Right lobe of liver (tissue), 6 donors: ENCODE results near the gene DIDO1. TPM values are rescaled to one million over a fixed set of nuclear protein-coding genes. Genes with fewer than 3 reads are reported as not detected.
A peak's percentile ranks its signal among the peaks of the same experiment; 100 is the strongest.

Experiments used
- ATAC-seq, 4 donors: fragments of 200-7000 bp; cut with Tn5 transposase; one replicate each; pipeline ENCODE4 v1.9.1; 2020; ENCODE audit warnings: mild to moderate bottlenecking in 4 of 4, moderate library complexity in 4 of 4
- DNase-seq, 3 donors: peaks; one replicate each; pipeline ENCODE4 v3.0.0-alpha.2; 2020
- H3K27ac ChIP-seq, 3 donors: fragments of 200-600 bp; one replicate each; pipeline ENCODE4 v1.8.0; 2022
- H3K27me3 ChIP-seq, 2 donors: fragments of 200-600 bp; one replicate each; pipeline ENCODE4 v1.8.0; 2022
- H3K36me3 ChIP-seq, 4 donors: fragments of 200-600 bp; sonication (generic) in 1 of 4; one replicate each; pipeline versions ENCODE4 v1.5.1 to v1.8.0; 2017 to 2022; ENCODE audit warnings: control low read depth in 1 of 4
- H3K4me1 ChIP-seq, 4 donors: fragments of 200-600 bp; sonication (generic) in 1 of 4; one replicate each; pipeline versions ENCODE4 v1.5.1 to v1.8.0; 2017 to 2022; ENCODE audit warnings: control low read depth in 1 of 4
- H3K4me3 ChIP-seq, 3 donors: fragments of 200-600 bp; one replicate each; pipeline ENCODE4 v1.8.0; 2022
- H3K9me3 ChIP-seq, 4 donors: fragments of 200-600 bp; sonication (generic) in 1 of 4; one replicate each; pipeline versions ENCODE4 v1.5.1 to v1.8.0; 2017 to 2022; ENCODE audit warnings: control low read depth in 1 of 4
- POLR2A ChIP-seq: fragments of 450-650 bp; IDR thresholded peaks from one replicate; pipeline ENCODE4 v1.6.1; 2017; ENCODE audit warnings: antibody characterized with exemption, mild to moderate bottlenecking
- WGBS: methylation state at CpG from one replicate; pipeline ENCODE4 v1.1.6; 2018; ENCODE audit warnings: low coverage, low lambda C conversion rate; ENCODE audit not compliant: insufficient coverage; ENCODE audit errors: missing lambda C conversion rate; 5-methylcytosine and 5-hydroxymethylcytosine counted together
- intact Hi-C, 2 donors: fragments of 100-400 bp; cut with DNase I; formaldehyde crosslinking; loops; one replicate each; pipeline versions ENCODE4 v1.11.2 to v1.14.1; 2022
- total RNA-seq, 6 experiments: library from RNA; depleted of rRNA in 2 of 6; stranded (reverse); fragments of >200 nt in 2 of 6; fragmentation: NEBNext Ultra II Directional in 3 of 6; extraction: Animal tissue kit (Norgen Biotek cat#: 25700) in 3 of 6; gene quantifications; one replicate each; pipeline versions ENCODE4 v1.1.0 to v1.2.4, GENCODE V29; 2016 to 2023
- TF ChIP-seq, protein P1 (sequence below), 4 donors: fragments of 200-600 bp in 3 of 4; fragments of 450-650 bp in 1 of 4; IDR thresholded peaks; one replicate each; pipeline versions ENCODE4 v1.5.1 to v1.8.0; 2016 to 2022; ENCODE audit warnings: antibody characterized with exemption in 4 of 4, mild to moderate bottlenecking in 2 of 4
- donor health status: DM: no; HTN: yes; CAD: no.
- donor health status: DM: no; HTN: no; CAD: no.
- donor health status: DM: no; HTN: no; CAD: no.
- donor health status: DM: no; HTN: yes; CAD: no.
- donor health status: DM: no; HTN: yes; CAD: no.

The DIDO1 gene
- total RNA-seq, 6 experiments from 2014 or later, result 18.3 to 28.1 (median 21.1) TPM

DNA sequence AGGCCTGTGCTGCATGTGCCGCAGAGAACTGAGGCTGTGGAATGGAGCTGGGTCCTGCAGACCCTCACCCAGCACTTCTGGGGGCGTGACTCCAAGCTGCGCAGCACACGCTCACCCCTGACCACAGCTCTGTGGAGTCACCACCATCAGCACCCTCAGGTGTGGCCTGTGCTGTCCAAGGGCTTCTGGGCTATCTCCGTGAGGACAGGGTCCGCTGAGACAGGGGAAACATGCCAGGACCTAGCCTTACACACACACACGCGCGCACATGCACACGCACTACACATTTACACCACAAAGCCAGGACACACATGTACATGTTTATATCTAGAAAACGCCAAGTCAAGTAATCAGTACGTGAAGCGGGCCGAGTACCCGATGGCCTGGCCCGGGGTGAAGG is 37.9 kb downstream of the DIDO1 start:
- peak in 1 of 4 donors; percentile 3 for ATAC-seq
- Histone ChIP-seq H3K27ac (no peak overlapping the region), H3K27me3 (no peaks in the 10 kb centered on the region), H3K36me3 (peaks cover under 1 to 66% (median 33%) of the 10 kb centered on the region in 4 donors), H3K4me3 (no peak overlapping the region), H3K4me1 (peaks cover 0 to 21% (median 10%) of the 10 kb centered on the region in 4 donors), H3K9me3 (no peaks in the 10 kb centered on the region)
- intact Hi-C loops, result no loop called here
- peak in 1 of 3 donors; percentile 50 for DNase-seq
- WGBS, result 89% methylated on average over 6 of the region's 16 CpGs
- TF ChIP-seq, protein P1, sequence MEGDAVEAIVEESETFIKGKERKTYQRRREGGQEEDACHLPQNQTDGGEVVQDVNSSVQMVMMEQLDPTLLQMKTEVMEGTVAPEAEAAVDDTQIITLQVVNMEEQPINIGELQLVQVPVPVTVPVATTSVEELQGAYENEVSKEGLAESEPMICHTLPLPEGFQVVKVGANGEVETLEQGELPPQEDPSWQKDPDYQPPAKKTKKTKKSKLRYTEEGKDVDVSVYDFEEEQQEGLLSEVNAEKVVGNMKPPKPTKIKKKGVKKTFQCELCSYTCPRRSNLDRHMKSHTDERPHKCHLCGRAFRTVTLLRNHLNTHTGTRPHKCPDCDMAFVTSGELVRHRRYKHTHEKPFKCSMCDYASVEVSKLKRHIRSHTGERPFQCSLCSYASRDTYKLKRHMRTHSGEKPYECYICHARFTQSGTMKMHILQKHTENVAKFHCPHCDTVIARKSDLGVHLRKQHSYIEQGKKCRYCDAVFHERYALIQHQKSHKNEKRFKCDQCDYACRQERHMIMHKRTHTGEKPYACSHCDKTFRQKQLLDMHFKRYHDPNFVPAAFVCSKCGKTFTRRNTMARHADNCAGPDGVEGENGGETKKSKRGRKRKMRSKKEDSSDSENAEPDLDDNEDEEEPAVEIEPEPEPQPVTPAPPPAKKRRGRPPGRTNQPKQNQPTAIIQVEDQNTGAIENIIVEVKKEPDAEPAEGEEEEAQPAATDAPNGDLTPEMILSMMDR (IDR thresholded peaks at IDR 0.05), result no peak
- no peak for TF ChIP-seq POLR2A

GRCh38 chr20:62887860-62888239 is 38.5 kb downstream of the DIDO1 start:
- no peak for ATAC-seq
- TF ChIP-seq POLR2A, result no peak
- TF ChIP-seq, protein P1 (IDR thresholded peaks at IDR 0.05), result no peak
- Histone ChIP-seq H3K4me1 (peaks cover 0 to 21% (median 10%) of the 10 kb centered on the region in 4 donors), H3K27me3 (no peaks in the 10 kb centered on the region), H3K27ac (no peak overlapping the region), H3K36me3 (peaks cover 0 to 61% (median 27%) of the 10 kb centered on the region in 4 donors), H3K9me3 (no peaks in the 10 kb centered on the region), H3K4me3 (no peak overlapping the region)
- peak in 1 of 3 donors; percentile 31 for DNase-seq
- intact Hi-C loops, result no loop called here
- 80% methylated on average over 2 of the region's 7 CpGs for WGBS

DNA sequence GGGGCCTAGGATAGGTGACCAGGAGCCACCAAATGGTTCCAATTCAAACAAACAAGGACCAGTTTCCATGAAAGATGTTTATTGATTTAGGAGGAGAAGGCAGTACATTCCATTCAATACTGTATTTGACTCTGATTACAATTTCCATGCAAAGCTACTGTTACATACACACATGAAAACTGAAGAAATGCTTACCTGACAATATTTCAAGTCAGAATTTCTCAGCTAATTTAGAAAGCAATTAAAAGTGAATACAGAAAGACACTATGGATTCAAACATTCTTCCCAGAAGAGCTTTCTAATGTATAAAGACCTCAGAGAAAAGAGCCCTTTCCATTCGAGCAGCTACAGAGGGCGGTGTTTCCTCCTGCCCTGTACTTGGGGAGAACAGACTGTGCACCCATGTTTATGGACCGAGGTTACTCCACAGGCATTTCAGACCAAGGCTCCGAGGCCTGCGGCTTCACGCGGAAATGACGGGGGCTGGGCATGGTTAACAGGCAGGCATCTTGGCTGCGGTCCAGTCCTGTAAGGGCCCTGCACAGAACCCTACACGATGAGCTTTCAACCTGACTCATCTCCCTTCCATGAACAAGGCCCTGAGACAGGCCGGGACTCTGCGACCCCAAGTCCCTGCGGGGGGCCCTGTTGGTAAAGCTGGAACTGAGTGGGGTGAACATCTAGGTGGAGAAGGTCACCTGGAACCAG is 39.0 kb downstream of the DIDO1 start:
- 29% methylated on average over 1 of the region's 13 CpGs for WGBS
- Histone ChIP-seq H3K9me3 (no peaks in the 10 kb centered on the region), H3K27me3 (no peaks in the 10 kb centered on the region), H3K4me1 (peaks cover 0 to 21% (median 10%) of the 10 kb centered on the region in 4 donors), H3K27ac (no peak overlapping the region), H3K4me3 (no peak overlapping the region), H3K36me3 (peaks cover 0 to 55% (median 23%) of the 10 kb centered on the region in 4 donors)
- ATAC-seq, result peak; percentile 50 to 62 (median 58)
- peak; percentile 61 to 71 (median 63) for DNase-seq
- intact Hi-C loops, result no loop called here
- no peak for TF ChIP-seq POLR2A
- TF ChIP-seq, protein P1 (IDR thresholded peaks at IDR 0.05), result no peak

DNA sequence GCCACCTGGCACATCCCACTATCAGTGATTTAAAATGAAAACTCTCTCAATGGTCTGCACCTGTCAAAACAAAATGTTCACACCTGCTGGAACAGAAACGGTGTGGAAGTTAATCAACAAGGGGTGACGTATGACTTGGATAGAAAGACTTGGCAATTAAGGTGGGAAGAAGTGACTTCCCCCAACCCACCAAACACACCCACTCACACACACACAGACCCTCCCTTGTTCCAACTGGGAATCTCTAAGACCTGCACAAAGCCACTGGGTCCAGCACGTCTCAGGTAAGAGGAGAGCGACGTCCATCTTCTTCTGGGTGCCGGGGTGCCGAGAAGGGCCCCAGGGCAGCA is 39.6 kb downstream of the DIDO1 start:
- Histone ChIP-seq H3K27me3 (no peaks in the 10 kb centered on the region), H3K4me1 (peaks cover 0 to 21% (median 10%) of the 10 kb centered on the region in 4 donors), H3K9me3 (no peaks in the 10 kb centered on the region), H3K4me3 (no peak overlapping the region), H3K36me3 (peaks cover 0 to 52% (median 19%) of the 10 kb centered on the region in 4 donors), H3K27ac (no peak overlapping the region)
- DNase-seq, result peak in 1 of 3 donors; percentile 28
- TF ChIP-seq POLR2A, result no peak
- TF ChIP-seq, protein P1 (IDR thresholded peaks at IDR 0.05), result no peak
- 56% methylated on average over 2 of the region's 7 CpGs for WGBS
- no peak for ATAC-seq
- intact Hi-C loops, result no loop called here
